B cell (primary cell): ENCODE data around the gene GGT1.

Experiments
- CTCF ChIP-seq: fragments of 200-600 bp; IDR thresholded peaks from one replicate; pipeline ENCODE4 v1.8.0; 2022; ENCODE audit warnings: antibody characterized with exemption, mild to moderate bottlenecking
- EZH2 ChIP-seq: IDR thresholded peaks from 2 replicates; pipeline ENCODE4 v1.6.1; 2012; ENCODE audit warnings: borderline replicate concordance, low read depth, mild to moderate bottlenecking, moderate library complexity, low read length; ENCODE audit not compliant: insufficient read depth, poor library complexity, severe bottlenecking

- no peak for TF ChIP-seq CTCF
- no peak for TF ChIP-seq EZH2
Measured at GRCh38 chr22:24564376-24565058, 38.5 kb upstream of the GGT1 start.
